ENCODE results near the gene ACOT9.
"Not testable (repeated sequence)": the region's sequence is repeated elsewhere in the genome, so short reads cannot be mapped to it uniquely, and the experiment has no call there.

Gene ACOT9

GRCh38 chrX:23765449-23765848 is 22.4 kb upstream of the ACOT9 start:
- no peak for DNase-seq

- DNase-seq: no peak
Measured at GRCh38 chrX:23764188-23764984, 21.3 kb upstream of the ACOT9 start.

GRCh38 chrX:23759821-23760220 is 16.7 kb upstream of the ACOT9 start:
- no peak for DNase-seq

- DNase-seq: peak; percentile 80
Measured at GRCh38 chrX:23756165-23756564, 13.1 kb upstream of the ACOT9 start.

GRCh38 chrX:23754664-23755063 is 11.6 kb upstream of the ACOT9 start:
- no peak for DNase-seq

- no peak for DNase-seq
Measured at GRCh38 chrX:23752740-23753415, 9.8 kb upstream of the ACOT9 start.

- no peak for DNase-seq
Measured at GRCh38 chrX:23749576-23749975, 6.5 kb upstream of the ACOT9 start.

- DNase-seq: no peak
Measured at GRCh38 chrX:23749129-23749528, 6.1 kb upstream of the ACOT9 start.

- DNase-seq: no peak
Measured at GRCh38 chrX:23745786-23746185, 2.7 kb upstream of the ACOT9 start.

GRCh38 chrX:23743623-23743971 is 521 bp upstream of the ACOT9 start:
- not testable (repeated sequence) for DNase-seq

GRCh38 chrX:23742174-23742696 is 841 bp downstream of the ACOT9 start:
- DNase-seq: peak; percentile 43

- DNase-seq: peak; percentile 71
Measured at GRCh38 chrX:23737413-23737812, 5.7 kb downstream of the ACOT9 start.

GRCh38 chrX:23736030-23736429 is 7.0 kb downstream of the ACOT9 start:
- no peak for DNase-seq

- peak; percentile 90 for DNase-seq
Measured at GRCh38 chrX:23732704-23733103, 10.4 kb downstream of the ACOT9 start.

- peak; percentile 65 for DNase-seq
Measured at GRCh38 chrX:23731951-23732350, 11.1 kb downstream of the ACOT9 start.

- DNase-seq: no peak
Measured at GRCh38 chrX:23729214-23729613, 13.9 kb downstream of the ACOT9 start.

GRCh38 chrX:23727206-23727605 is 15.9 kb downstream of the ACOT9 start:
- DNase-seq: peak; percentile 36

- DNase-seq: peak; percentile 23
Measured at GRCh38 chrX:23726191-23726590, 16.9 kb downstream of the ACOT9 start.

- DNase-seq: no peak
Measured at GRCh38 chrX:23720117-23720677, 22.9 kb downstream of the ACOT9 start.

GRCh38 chrX:23705235-23705634 is 37.8 kb downstream of the ACOT9 start:
- DNase-seq: no peak

GRCh38 chrX:23704673-23705206 is 38.3 kb downstream of the ACOT9 start:
- no peak for DNase-seq

GRCh38 chrX:23699636-23700194 is 43.4 kb downstream of the ACOT9 start:
- DNase-seq: peak; percentile 78

- peak; percentile 39 for DNase-seq
Measured at GRCh38 chrX:23694606-23695005, 48.5 kb downstream of the ACOT9 start.
